ENCODE results near the gene CRISP1.

Gene CRISP1

DNA sequence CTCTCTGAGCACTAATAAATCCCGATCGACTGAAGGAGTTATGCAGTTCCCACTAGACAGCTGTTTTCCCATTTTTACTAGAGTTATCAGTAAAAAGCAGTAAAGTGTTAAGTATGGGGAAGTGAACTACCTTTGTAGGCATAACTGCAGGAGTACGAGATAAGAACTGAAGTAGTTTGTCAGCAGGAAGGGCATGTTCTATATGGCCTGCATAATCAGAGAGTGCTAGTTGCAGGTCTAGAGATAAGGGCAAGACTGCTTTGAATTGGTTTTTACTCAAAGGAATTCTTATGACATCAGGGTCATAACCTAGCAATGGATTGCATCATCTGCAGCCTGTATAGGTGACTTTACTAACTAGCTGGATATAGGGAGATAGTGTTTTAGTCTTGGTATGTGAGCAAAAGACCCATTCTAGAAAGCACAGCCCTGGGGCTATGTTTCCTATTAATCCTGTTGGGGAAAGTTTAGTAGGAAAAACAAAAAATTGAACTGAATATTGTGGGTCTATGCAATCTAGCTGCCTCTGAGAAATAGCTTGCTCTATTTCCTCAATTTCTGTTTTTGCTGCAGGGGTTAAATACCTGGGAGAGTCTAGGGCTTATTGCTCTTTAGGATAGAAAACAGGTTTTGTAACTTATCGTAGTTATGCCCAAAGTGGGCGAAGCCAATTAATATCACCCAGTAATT lies 22.6 kb upstream of the CRISP1 start:
- no peaks in the 10 kb centered on the region for H3F3A ChIP-seq (ENCODE audit: low read depth)
- H3K36me3 ChIP-seq (ENCODE audit: insufficient read depth, low read length), result no peaks in the 10 kb centered on the region
- no peaks in the 10 kb centered on the region for H3K4me1 ChIP-seq (ENCODE audit: insufficient read depth, low read length, poor library complexity, severe bottlenecking)
- no peaks in the 10 kb centered on the region for H3K79me2 ChIP-seq (ENCODE audit: insufficient read depth, low read length)
- H4K20me1 ChIP-seq (ENCODE audit: insufficient read depth, low read length, poor library complexity, severe bottlenecking), result no peaks in the 10 kb centered on the region
- TF ChIP-seq EZH2phosphoT487 (IDR thresholded peaks at IDR 0.05; ENCODE audit: borderline replicate concordance), result no peak
- TF ChIP-seq, protein P1, sequence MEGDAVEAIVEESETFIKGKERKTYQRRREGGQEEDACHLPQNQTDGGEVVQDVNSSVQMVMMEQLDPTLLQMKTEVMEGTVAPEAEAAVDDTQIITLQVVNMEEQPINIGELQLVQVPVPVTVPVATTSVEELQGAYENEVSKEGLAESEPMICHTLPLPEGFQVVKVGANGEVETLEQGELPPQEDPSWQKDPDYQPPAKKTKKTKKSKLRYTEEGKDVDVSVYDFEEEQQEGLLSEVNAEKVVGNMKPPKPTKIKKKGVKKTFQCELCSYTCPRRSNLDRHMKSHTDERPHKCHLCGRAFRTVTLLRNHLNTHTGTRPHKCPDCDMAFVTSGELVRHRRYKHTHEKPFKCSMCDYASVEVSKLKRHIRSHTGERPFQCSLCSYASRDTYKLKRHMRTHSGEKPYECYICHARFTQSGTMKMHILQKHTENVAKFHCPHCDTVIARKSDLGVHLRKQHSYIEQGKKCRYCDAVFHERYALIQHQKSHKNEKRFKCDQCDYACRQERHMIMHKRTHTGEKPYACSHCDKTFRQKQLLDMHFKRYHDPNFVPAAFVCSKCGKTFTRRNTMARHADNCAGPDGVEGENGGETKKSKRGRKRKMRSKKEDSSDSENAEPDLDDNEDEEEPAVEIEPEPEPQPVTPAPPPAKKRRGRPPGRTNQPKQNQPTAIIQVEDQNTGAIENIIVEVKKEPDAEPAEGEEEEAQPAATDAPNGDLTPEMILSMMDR (conservative IDR thresholded peaks at IDR 0.05; ENCODE audit: low read length), result no peak
- no peak overlapping the region for H2AFZ ChIP-seq (ENCODE audit: low read length)
- no peak overlapping the region for H3K9ac ChIP-seq (ENCODE audit: low read depth, low read length, poor library complexity, severe bottlenecking)
- H3K4me3 ChIP-seq (ENCODE audit: low read length, poor library complexity, severe bottlenecking), result no peak overlapping the region
- no peak overlapping the region for H3K4me2 ChIP-seq (ENCODE audit: low read depth, low read length, poor library complexity, severe bottlenecking)
- H3K27me3 ChIP-seq (ENCODE audit: insufficient read depth, low read length, poor library complexity, severe bottlenecking), result no peaks in the 10 kb centered on the region
- no peaks in the 10 kb centered on the region for H3K9me3 ChIP-seq (ENCODE audit: insufficient read depth, low read depth, low read length)
- H3K9me2 ChIP-seq (replicated peaks; ENCODE audit: low read depth, low read length), result no peaks in the 10 kb centered on the region

DNA sequence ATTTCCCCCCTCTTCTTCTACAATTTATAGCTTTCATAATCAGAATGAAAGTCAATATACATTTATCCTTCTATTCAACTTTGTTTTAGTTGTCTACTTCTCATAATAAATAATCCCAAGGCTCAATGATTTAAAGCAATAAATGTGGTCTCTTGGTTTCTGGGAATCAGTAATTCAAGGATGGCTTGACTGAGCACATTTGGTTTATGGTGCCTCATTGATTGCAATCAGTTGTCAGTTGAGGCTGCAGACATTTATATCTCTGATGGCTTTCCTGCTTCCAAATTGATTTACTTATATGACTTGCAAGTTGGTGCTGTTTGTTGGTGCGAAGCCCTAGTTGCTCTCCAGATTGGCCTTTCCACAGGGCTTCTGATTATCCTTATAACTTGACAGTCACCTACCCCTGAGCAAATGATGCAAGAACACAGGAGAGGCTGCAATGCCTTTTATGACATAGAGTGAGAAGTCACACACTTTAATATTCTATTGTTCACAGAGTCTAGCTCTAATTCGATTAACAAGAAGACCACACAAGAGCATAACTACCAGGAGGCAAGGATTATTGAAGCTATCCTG lies 2.7 kb upstream of the CRISP1 start:
- H2AFZ ChIP-seq (ENCODE audit: low read length), result no peak overlapping the region
- H3K4me3 ChIP-seq (ENCODE audit: low read length, poor library complexity, severe bottlenecking), result no peak overlapping the region
- H3K9me2 ChIP-seq (replicated peaks; ENCODE audit: low read depth, low read length), result no peaks in the 10 kb centered on the region
- H3K79me2 ChIP-seq (ENCODE audit: insufficient read depth, low read length), result no peaks in the 10 kb centered on the region
- H3K4me2 ChIP-seq (ENCODE audit: low read depth, low read length, poor library complexity, severe bottlenecking), result no peak overlapping the region
- H4K20me1 ChIP-seq (ENCODE audit: insufficient read depth, low read length, poor library complexity, severe bottlenecking), result no peaks in the 10 kb centered on the region
- no peaks in the 10 kb centered on the region for H3K27me3 ChIP-seq (ENCODE audit: insufficient read depth, low read length, poor library complexity, severe bottlenecking)
- H3K9me3 ChIP-seq (ENCODE audit: insufficient read depth, low read depth, low read length), result no peaks in the 10 kb centered on the region
- no peaks in the 10 kb centered on the region for H3F3A ChIP-seq (ENCODE audit: low read depth)
- H3K36me3 ChIP-seq (ENCODE audit: insufficient read depth, low read length), result no peaks in the 10 kb centered on the region
- no peaks in the 10 kb centered on the region for H3K4me1 ChIP-seq (ENCODE audit: insufficient read depth, low read length, poor library complexity, severe bottlenecking)
- no peak overlapping the region for H3K9ac ChIP-seq (ENCODE audit: low read depth, low read length, poor library complexity, severe bottlenecking)
- TF ChIP-seq EZH2phosphoT487 (IDR thresholded peaks at IDR 0.05; ENCODE audit: borderline replicate concordance), result no peak
- TF ChIP-seq, protein P1 (conservative IDR thresholded peaks at IDR 0.05; ENCODE audit: low read length), result no peak

- Histone ChIP-seq H2AFZ (ENCODE audit: low read length) (no peak overlapping the region), H3K27me3 (ENCODE audit: insufficient read depth, low read length, poor library complexity, severe bottlenecking) (no peaks in the 10 kb centered on the region), H3K36me3 (ENCODE audit: insufficient read depth, low read length) (no peaks in the 10 kb centered on the region), H3K4me2 (ENCODE audit: low read depth, low read length, poor library complexity, severe bottlenecking) (no peak overlapping the region), H4K20me1 (ENCODE audit: insufficient read depth, low read length, poor library complexity, severe bottlenecking) (no peaks in the 10 kb centered on the region), H3K9me2 (replicated peaks; ENCODE audit: low read depth, low read length) (no peaks in the 10 kb centered on the region), H3K9me3 (ENCODE audit: insufficient read depth, low read depth, low read length) (no peaks in the 10 kb centered on the region), H3K4me1 (ENCODE audit: insufficient read depth, low read length, poor library complexity, severe bottlenecking) (no peaks in the 10 kb centered on the region), H3K79me2 (ENCODE audit: insufficient read depth, low read length) (no peaks in the 10 kb centered on the region), H3K9ac (ENCODE audit: low read depth, low read length, poor library complexity, severe bottlenecking) (no peak overlapping the region), H3F3A (ENCODE audit: low read depth) (no peaks in the 10 kb centered on the region), H3K4me3 (ENCODE audit: low read length, poor library complexity, severe bottlenecking) (no peak overlapping the region)
- TF ChIP-seq EZH2phosphoT487 (IDR thresholded peaks at IDR 0.05; ENCODE audit: borderline replicate concordance), result no peak
- TF ChIP-seq, protein P1 (conservative IDR thresholded peaks at IDR 0.05; ENCODE audit: low read length), result no peak
These were observed 10.1 kb downstream of the CRISP1 start for GRCh38 chr6:49856282-49856681.
